HEK293 (cell line): Measurements from ENCODE around the gene ZNF536.

Source experiments
- CTCF ChIA-PET: fragments of 350-600 bp; formaldehyde crosslinking; extraction: SDS; loops from one replicate; lab custom pipeline; 2021; ENCODE audit warnings: antibody characterized with exemption; lab: Yijun Ruan, JAX
- POLR2A ChIA-PET: fragments of 300-600 bp; formaldehyde crosslinking; extraction: SDS; loops from one replicate; lab custom pipeline; 2020; ENCODE audit warnings: antibody characterized with exemption, inconsistent platforms; lab: Yijun Ruan, JAX
- H3K27ac ChIP-seq: fragments of 200-500 bp; sonication (Bioruptor generic); 2 replicates; pipeline ENCODE4 v1.5.1; 2014; ENCODE audit warnings: low read depth, low read length, control low read depth, inconsistent platforms; ENCODE audit errors: extremely low read depth
- H3K36me3 ChIP-seq, 2 experiments: fragments of 200-500 bp in 1 of 2; sonication (Bioruptor generic) in 1 of 2; 1 replicate in 1 of 2; 2 replicates in 1 of 2; pipeline ENCODE4 v1.5.1; 2014 to 2017; ENCODE audit warnings: inconsistent platforms in 2 of 2, low read length in 2 of 2; ENCODE audit not compliant: control insufficient read depth in 2 of 2, insufficient read depth in 1 of 2
- H3K4me1 ChIP-seq: fragments of 200-500 bp; sonication (Bioruptor generic); 2 replicates; pipeline ENCODE4 v1.5.1; 2014; ENCODE audit warnings: mild to moderate bottlenecking, low read length, inconsistent platforms; ENCODE audit not compliant: control insufficient read depth, insufficient read depth
- H3K4me3 ChIP-seq: 2 replicates; pipeline ENCODE4 v1.5.1; 2011; ENCODE audit warnings: low read depth, mild to moderate bottlenecking, control low read depth, low read length, moderate library complexity
- H3K9me3 ChIP-seq: fragments of 200-500 bp; sonication (Bioruptor generic); 2 replicates; pipeline ENCODE4 v1.5.1; 2014; ENCODE audit warnings: low read depth, low read length, inconsistent platforms; ENCODE audit not compliant: control insufficient read depth, insufficient read depth
- CTCF ChIP-seq: fragments of 450-650 bp; formaldehyde crosslinking; IDR thresholded peaks from 2 replicates; pipeline ENCODE4 v1.5.1; 2016; ENCODE audit warnings: missing biosample characterization, missing genetic modification characterization
- KLF9 ChIP-seq: fragments of 450-650 bp; formaldehyde crosslinking; IDR thresholded peaks from 2 replicates; pipeline ENCODE4 v1.5.1; 2016; ENCODE audit warnings: missing biosample characterization, missing genetic modification characterization, low read depth
- PRDM6 ChIP-seq: fragments of 450-650 bp; formaldehyde crosslinking; IDR thresholded peaks from 2 replicates; pipeline ENCODE4 v1.5.1; 2017; ENCODE audit warnings: missing biosample characterization, missing genetic modification characterization
- REST ChIP-seq: fragments of 450-650 bp; formaldehyde crosslinking; IDR thresholded peaks from 2 replicates; pipeline ENCODE4 v1.5.1; 2016; ENCODE audit warnings: missing biosample characterization, missing genetic modification characterization
- SCRT2 ChIP-seq: fragments of 450-650 bp; formaldehyde crosslinking; IDR thresholded peaks from 2 replicates; pipeline ENCODE4 v1.5.1; 2016; ENCODE audit warnings: missing biosample characterization, missing genetic modification characterization
- ZBTB20 ChIP-seq: fragments of 450-650 bp; formaldehyde crosslinking; IDR thresholded peaks from 2 replicates; pipeline ENCODE4 v1.5.1; 2016; ENCODE audit warnings: missing biosample characterization, missing genetic modification characterization
- ZBTB21 ChIP-seq: fragments of 450-650 bp; formaldehyde crosslinking; IDR thresholded peaks from 2 replicates; pipeline ENCODE4 v1.5.1; 2017; ENCODE audit warnings: missing biosample characterization, missing genetic modification characterization
- ZBTB7A ChIP-seq: fragments of 450-650 bp; formaldehyde crosslinking; IDR thresholded peaks from 2 replicates; pipeline ENCODE4 v1.5.1; 2016; ENCODE audit warnings: low read depth, missing biosample characterization, missing genetic modification characterization
- ZEB2 ChIP-seq: fragments of 450-650 bp; formaldehyde crosslinking; IDR thresholded peaks from 2 replicates; pipeline ENCODE4 v1.5.1; 2016; ENCODE audit warnings: missing biosample characterization, missing genetic modification characterization
- ZFP41 ChIP-seq: fragments of 450-650 bp; formaldehyde crosslinking; IDR thresholded peaks from 2 replicates; pipeline ENCODE4 v1.5.1; 2016; ENCODE audit warnings: missing biosample characterization, missing genetic modification characterization, borderline replicate concordance
- ZNF645 ChIP-seq: fragments of 450-650 bp; formaldehyde crosslinking; IDR thresholded peaks from 2 replicates; pipeline ENCODE4; 2016; ENCODE audit warnings: missing biosample characterization, missing genetic modification characterization
- ZNF664 ChIP-seq: fragments of 450-650 bp; formaldehyde crosslinking; IDR thresholded peaks from 2 replicates; pipeline ENCODE4 v1.5.1; 2016; ENCODE audit warnings: missing biosample characterization, missing genetic modification characterization
- ZSCAN23 ChIP-seq: fragments of 450-650 bp; formaldehyde crosslinking; IDR thresholded peaks from 2 replicates; pipeline ENCODE4 v1.5.1; 2016; ENCODE audit warnings: missing biosample characterization, missing genetic modification characterization
- TF ChIP-seq, protein P1 (sequence below): fragments of 450-650 bp; formaldehyde crosslinking; IDR thresholded peaks from 2 replicates; pipeline ENCODE4 v1.5.1; 2016; ENCODE audit warnings: missing biosample characterization, missing genetic modification characterization, low read depth
- TF ChIP-seq, protein P2 (sequence below): fragments of 450-650 bp; IDR thresholded peaks from 2 replicates; pipeline ENCODE4 v1.5.1; 2018; ENCODE audit warnings: missing biosample characterization, mild to moderate bottlenecking, missing genetic modification characterization

The ZNF536 gene

GRCh38 chr19:30349131-30349730 lies 23.0 kb upstream of the ZNF536 start:
- Histone ChIP-seq H3K9me3 (no peaks in the 10 kb centered on the region), H3K27ac (no peak overlapping the region), H3K4me1 (peaks cover 19% of the 10 kb centered on the region), H3K4me3 (no peak overlapping the region), H3K36me3 (no peaks in the 10 kb centered on the region)
- TF ChIP-seq ZBTB20 (tag by site-specific recombination) = no peak
- TF ChIP-seq ZNF664 = peak; percentile 66; the same call in 1 of the 2 replicates
- peak; percentile 79 for TF ChIP-seq SCRT2 (tag by site-specific recombination)
- no peak for TF ChIP-seq KLF9 (tag by site-specific recombination)
- CTCF ChIA-PET = no interaction called here
- POLR2A ChIA-PET = no interaction called here

GRCh38 chr19:30350692-30351663 lies 21.2 kb upstream of the ZNF536 start:
- POLR2A ChIA-PET = no interaction called here
- H3K4me3 ChIP-seq = no peak overlapping the region
- no peaks in the 10 kb centered on the region for H3K9me3 ChIP-seq
- no peak overlapping the region for H3K27ac ChIP-seq
- TF ChIP-seq, protein P1, sequence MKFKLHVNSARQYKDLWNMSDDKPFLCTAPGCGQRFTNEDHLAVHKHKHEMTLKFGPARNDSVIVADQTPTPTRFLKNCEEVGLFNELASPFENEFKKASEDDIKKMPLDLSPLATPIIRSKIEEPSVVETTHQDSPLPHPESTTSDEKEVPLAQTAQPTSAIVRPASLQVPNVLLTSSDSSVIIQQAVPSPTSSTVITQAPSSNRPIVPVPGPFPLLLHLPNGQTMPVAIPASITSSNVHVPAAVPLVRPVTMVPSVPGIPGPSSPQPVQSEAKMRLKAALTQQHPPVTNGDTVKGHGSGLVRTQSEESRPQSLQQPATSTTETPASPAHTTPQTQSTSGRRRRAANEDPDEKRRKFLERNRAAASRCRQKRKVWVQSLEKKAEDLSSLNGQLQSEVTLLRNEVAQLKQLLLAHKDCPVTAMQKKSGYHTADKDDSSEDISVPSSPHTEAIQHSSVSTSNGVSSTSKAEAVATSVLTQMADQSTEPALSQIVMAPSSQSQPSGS = peak; percentile 94
- TF ChIP-seq ZEB2 (tag by site-specific recombination) (0 out of 2 replicates have a peak, but pooled peaks have one; percentile 34), ZNF645 (tag by site-specific recombination) (no peak), ZBTB7A (tag by site-specific recombination) (no peak), PRDM6 (tag by site-specific recombination) (peak; percentile 74), ZBTB21 (peak; percentile 42; the same call in 1 of the 2 replicates)
- TF ChIP-seq, protein P2, sequence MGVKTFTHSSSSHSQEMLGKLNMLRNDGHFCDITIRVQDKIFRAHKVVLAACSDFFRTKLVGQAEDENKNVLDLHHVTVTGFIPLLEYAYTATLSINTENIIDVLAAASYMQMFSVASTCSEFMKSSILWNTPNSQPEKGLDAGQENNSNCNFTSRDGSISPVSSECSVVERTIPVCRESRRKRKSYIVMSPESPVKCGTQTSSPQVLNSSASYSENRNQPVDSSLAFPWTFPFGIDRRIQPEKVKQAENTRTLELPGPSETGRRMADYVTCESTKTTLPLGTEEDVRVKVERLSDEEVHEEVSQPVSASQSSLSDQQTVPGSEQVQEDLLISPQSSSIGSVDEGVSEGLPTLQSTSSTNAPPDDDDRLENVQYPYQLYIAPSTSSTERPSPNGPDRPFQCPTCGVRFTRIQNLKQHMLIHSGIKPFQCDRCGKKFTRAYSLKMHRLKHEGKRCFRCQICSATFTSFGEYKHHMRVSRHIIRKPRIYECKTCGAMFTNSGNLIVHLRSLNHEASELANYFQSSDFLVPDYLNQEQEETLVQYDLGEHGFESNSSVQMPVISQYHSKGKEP (tag by site-specific recombination) = peak; percentile 14; the same call in 1 of the 2 replicates
- CTCF ChIA-PET = interaction anchor here (1.3 kb wide), 2 partner anchors 9 to 13 kb away, joined by 3 read pairs; no protein-coding TSS in a partner anchor
- peaks cover 19% of the 10 kb centered on the region for H3K4me1 ChIP-seq
- no peaks in the 10 kb centered on the region for H3K36me3 ChIP-seq

- H3K9me3 ChIP-seq = no peaks in the 10 kb centered on the region
- no peak overlapping the region for H3K27ac ChIP-seq
- CTCF ChIA-PET = interaction anchor here (0.6 to 1.3 kb wide), 3 partner anchors 10 to 51 kb away, joined by 3 read pairs; no protein-coding TSS in a partner anchor
- H3K4me3 ChIP-seq = no peak overlapping the region
- POLR2A ChIA-PET = no interaction called here
- no peaks in the 10 kb centered on the region for H3K36me3 ChIP-seq
- peaks cover 19% of the 10 kb centered on the region for H3K4me1 ChIP-seq
- TF ChIP-seq ZSCAN23 (tag by site-specific recombination) (no peak), CTCF (tag by site-specific recombination) (no peak), ZFP41 (tag by site-specific recombination) (no peak), REST (tag by site-specific recombination) (no peak)
- TF ChIP-seq, all 188 proteins: peak for 0
Observed at GRCh38 chr19:30351774-30352173, 20.4 kb upstream of the ZNF536 start.
